ENCODE results near the gene MGAT5. TPM values are rescaled to one million over a fixed set of nuclear protein-coding genes. Genes with fewer than 3 reads are reported as not detected.
"Not testable (repeated sequence)": the region's sequence is repeated elsewhere in the genome, so short reads cannot be mapped to it uniquely, and the experiment has no call there.

Gene MGAT5
- polyA plus RNA-seq, 4 donors: 51.2 to 57.2 (median 53.7) TPM

DNA sequence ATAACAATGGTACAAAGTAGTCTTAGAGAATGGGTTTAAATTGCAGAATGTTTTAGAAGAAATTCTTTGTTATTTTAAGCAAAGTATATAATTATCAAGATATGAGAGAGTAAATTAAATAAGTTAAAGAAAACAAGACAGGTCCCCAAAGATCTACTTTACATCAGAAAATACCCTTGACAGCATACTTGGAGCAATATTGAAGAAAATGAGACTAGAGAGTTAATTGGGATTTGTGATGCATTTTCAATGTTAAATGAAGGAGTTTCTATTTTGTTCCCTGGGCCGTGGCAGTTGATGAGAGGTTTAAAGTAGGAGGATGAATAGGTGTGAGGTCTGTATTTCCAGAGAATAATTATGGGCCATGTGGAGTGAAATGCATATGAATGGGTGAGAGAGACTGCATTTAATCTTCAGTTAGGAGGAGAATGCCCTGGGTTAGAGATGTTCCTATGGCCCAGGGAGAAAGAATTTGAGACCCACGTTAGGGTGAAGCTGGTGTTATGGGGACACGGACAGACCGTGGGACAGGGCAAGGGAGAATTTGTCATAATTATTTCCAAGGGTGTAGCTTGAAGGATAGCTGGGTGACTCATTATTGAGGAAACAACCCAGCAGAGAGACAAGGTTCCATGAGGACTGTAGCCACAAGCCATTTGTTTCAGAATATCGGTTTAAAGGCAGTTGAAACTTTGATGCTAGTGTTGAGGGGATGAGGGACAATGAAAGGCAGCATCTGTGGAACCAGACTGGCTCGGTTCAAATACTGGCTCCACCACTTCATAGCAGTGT is 22.7 kb downstream of the MGAT5 start:
- DNase-seq (ENCODE audit: low read depth in 4 of 4, low spot score in 3 of 4): no peak

DNA sequence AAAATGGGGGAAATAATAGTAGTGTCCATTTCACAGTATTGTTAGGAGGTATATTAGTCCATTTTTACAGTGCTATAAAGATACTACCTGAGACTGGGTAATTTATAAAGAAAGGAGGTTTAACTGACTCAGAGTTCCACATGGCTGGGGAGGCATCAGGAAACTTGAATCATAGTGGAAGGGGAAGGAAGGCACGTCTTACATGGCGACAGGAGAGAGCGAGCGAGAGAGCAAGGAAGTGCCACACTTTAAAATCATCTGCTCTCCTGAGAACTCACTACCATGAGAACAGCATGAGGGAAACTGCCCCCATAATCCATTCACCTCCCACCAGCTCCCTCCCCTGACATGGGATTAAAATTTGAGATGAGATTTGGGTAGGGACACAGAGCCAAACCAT is 23.4 kb downstream of the MGAT5 start:
- no peak for DNase-seq (ENCODE audit: low read depth in 4 of 4, low spot score in 3 of 4)

DNA sequence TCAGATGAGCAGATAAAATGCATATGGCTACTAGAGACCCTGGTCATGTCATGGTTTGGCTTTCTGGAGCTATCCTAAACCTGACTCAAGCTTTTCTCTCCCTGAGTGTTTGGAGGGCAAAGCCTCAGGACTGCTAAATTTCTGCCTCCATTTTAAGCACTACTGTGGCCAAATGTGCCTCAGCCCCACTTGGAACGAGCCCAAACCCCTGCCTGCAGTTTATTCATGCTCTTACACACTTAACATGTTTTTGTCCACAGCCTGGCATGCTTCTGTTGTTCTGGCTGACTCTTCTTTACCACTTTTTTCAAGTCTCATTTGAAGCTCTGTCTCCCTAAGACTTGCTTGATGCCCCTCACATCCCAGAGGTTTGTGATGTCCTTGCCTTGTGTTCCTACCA is 24.7 kb downstream of the MGAT5 start:
- no peak for DNase-seq (ENCODE audit: low read depth in 4 of 4, low spot score in 3 of 4)

DNA sequence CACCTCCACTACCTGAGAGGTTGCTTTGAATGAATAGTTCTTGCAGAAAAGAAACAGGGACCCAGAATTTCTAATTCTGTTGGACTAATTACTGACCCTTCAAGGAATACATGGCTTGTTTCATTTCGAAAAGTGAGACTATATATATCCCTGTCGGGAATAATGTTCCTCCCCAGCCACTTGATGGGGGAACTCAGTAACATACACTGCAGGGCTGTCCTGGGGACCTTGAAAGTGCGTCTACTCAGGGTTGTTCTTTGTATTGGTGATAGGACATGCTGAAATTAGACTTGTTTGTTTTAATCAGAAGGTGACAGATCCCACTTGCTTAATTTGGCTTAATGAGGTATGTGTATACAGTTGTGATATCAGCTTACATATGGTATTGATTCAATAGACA is 25.5 kb downstream of the MGAT5 start:
- DNase-seq (ENCODE audit: low read depth in 4 of 4, low spot score in 3 of 4): no peak

DNA sequence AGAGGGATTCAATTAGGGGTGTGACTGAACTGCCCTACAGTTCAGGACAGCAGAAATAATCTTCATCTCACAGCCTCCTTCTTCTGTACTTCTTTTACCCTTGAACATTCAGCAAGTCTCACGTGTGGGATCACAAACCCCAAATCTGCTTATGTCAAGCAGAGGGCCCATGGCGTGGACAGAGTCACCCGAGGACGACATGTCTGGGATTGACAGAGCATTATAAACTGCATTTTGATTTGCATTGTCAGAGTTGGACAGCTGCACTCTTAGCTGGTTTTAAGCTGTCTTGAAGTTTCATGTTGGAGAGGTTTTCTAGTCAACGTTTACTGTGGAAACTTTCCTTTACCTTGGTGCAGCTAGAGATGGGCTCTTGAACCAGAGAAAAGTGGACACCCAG is 26.4 kb downstream of the MGAT5 start:
- DNase-seq (ENCODE audit: low read depth in 4 of 4, low spot score in 3 of 4): no peak

DNA sequence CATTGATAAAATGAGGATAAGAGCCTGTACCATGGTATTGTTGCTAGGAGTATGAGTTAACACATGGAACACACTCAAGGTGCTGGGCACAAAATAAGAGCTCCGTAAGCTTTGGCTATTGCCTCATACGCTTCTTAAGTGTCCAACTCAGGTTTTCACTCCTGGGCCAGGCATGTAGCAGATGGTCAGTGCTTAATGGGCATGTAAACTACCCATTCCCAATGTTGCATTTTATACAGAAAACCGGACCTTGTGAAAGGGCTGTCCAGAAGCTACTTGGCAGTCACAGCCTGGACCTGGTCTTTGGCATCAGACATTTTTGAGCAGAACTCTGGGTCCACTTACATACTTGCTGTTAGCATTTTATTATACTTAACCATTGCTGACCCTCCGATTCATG is 26.9 kb downstream of the MGAT5 start:
- no peak for DNase-seq (ENCODE audit: low read depth in 4 of 4, low spot score in 3 of 4)

DNA sequence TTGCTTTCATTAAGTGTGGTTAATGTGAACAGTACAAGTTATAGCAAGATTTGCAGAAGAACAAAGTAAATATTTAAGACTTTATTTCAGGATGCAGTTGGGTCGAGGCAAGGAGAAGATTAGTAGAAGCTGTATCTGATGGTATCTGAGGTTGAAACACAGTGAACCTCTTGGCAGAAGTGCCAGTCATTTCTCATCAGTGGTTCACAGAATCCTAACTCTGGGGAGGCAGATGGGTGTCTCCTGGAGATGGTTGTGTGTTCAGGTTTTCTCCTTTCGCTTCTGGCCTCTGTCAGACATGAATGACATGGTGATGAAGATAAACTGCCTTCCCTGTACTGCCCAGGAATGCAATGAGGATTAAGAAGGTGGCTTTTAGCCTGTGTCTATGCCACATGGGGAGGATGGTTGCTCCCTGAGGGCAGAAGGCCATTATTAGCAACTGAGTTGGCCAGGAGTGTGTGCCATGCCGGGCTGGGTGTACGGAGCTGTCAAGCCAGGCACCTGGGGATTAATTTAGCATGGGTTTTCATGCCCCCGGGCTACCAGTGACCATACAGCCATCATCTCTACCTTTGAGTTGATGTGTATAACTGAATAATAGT is 28.0 kb downstream of the MGAT5 start:
- no peak for DNase-seq (ENCODE audit: low read depth in 4 of 4, low spot score in 3 of 4)

DNA sequence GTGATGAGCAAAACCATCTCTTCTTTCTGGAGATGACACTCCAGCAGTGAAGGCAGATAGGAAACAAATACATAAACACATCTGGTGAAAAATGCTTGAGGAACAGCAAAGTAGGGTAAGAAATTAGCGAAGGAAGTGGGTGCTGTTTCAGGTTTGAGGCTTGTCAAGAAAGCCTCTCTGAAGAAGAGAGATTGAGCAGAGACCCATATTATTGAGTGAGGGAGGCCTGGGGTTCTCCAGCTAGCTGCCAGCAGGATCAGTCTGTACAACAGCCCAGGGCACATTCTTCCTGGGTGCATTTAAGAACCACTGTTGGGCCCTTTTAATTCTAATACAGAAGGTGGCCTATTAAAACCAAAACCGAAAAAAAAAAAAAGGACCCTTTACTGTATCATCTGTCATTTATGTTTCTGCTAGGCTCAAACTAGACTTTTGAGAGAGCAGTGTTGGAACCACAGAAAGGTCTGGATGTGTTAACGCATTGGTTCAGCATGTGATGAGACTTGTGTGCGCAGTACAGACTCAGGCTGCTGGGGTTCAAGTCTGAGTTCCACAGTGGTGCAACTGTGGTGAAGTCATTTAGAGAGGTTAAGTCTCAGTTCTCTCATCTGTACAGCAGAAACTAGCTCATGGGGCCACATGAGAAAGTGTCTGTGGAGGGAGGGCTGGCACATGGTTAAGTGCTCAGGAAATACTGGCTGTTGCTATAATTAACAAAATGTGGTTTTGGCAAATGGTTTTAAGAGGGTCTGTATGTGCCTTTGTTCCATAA is 28.9 kb downstream of the MGAT5 start:
- DNase-seq (ENCODE audit: low read depth in 4 of 4, low spot score in 3 of 4): no peak

DNA sequence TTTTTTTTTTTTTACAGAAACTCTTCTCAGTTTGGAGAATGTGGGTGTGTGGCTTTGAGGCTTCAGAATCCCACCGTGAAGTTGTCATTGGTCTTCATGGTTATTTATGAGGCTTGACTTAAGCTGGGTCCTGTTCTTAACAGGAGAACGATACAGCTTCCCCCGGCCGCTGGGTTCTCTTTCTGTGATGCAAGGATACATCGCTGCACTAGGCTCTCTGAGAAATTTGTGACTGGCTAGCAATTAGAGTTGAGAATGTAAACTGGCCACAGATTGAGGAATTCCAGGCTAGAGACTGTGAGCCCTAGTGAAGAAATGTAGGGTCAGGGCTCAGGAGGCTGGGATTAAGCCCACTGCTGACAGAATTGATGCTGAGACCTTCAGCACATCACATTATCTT is 29.8 kb downstream of the MGAT5 start:
- DNase-seq (ENCODE audit: low read depth in 4 of 4, low spot score in 3 of 4): no peak

DNA sequence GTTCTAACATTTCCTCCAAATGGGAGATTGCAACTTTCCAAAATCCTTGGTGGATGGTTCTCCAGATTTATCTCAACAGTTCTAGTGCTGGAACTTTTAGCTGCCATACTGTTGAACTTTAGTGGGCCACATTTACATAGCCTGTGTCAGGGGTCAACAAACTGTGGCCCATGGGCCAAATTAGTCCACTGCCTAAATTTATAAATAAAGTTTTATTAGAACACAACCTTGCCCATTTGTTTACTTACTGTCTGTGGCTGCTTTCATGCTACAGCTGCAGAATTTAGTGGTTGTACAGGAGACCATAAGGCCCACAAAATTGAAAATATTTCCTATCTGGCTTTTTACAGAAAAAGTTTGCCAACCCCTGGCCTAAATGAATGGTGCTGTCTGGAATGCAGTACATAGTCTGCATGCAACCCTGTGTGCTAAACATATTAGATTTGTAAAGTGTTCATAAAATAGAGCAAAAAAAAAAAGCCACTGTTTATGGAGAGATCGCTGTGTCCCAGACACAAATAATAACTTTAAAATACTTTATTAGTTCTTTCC is 30.3 kb downstream of the MGAT5 start:
- DNase-seq (ENCODE audit: low read depth in 4 of 4, low spot score in 3 of 4): no peak

DNA sequence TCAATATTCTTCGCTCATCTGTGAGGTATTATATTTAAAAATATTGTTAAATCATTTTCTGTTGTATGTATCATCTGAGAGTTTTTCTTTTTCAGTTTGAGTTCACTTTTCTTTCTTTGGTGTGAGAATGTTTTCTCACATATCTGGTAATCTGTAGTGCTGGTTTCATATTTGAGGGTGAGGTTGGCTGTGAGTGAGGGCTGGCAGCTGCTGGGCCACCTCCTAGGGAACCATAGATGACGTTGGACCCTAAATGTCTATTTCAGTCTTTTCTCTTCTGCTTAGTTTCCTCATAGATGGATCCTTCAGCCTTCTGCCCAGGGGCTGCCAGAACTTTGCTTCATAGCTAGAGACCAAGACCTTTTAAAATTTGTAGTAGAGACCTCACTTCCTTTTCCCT is 33.5 kb downstream of the MGAT5 start:
- DNase-seq (ENCODE audit: low read depth in 4 of 4, low spot score in 3 of 4): no peak

DNA sequence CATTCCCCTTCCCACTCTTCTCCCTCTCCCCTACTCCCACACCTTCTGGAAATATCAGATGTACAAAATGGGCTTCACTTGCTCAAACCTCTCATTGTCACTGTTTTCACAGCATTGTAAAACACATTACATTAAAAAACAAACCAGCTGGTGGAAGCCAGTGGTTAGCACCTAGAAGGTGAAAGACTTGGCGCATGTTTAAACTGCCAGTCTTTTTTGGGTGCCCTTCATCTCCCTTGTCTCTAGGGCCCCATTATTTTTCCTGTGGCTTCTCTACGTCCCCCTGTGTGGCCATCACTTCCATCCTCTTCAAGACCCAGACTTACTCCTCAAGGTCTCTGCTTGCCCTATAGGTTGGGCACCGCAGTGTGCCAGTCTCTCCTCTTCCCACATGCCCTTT is 34.9 kb downstream of the MGAT5 start:
- DNase-seq (ENCODE audit: low read depth in 4 of 4, low spot score in 3 of 4): no peak

DNA sequence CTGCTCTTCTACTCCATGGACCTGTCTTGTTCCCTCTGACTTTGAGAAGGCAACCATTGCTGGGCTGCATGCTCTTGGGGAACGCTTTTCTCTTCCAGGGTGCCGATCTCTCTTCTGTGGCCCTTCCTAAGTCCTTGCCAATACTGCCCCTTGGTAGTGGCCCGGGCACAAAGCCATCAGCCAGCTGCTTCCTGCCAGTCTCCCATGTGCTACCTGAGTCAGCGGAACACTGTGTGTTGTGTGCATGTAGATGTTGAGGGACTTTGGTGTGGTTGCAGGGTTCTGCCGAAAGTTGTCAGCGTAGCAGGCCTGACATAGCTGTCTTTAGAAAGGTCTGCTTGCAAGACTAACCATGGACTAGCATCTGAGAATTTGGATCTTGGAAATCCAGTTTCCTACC is 35.4 kb downstream of the MGAT5 start:
- DNase-seq (ENCODE audit: low read depth in 4 of 4, low spot score in 3 of 4): no peak

DNA sequence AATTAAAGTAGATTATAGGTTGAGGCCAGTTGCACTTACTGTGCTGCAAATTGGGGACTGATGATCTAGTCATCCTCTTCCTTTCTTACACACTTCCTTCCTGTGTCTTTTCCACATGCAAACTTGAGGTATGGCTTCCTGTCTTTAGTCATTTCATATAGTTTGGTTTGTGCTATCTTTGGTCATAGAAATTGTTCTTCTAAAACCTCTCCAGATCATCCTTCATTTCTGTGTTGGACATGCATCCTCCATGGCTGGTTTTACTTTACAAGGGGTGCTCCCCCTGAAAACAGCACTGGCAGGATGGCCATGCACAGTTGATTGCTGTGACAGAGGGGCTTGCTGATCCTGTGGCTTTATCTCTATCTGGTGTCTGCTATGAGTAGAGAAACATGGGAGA is 36.5 kb downstream of the MGAT5 start:
- DNase-seq (ENCODE audit: low read depth in 4 of 4, low spot score in 3 of 4): no peak

DNA sequence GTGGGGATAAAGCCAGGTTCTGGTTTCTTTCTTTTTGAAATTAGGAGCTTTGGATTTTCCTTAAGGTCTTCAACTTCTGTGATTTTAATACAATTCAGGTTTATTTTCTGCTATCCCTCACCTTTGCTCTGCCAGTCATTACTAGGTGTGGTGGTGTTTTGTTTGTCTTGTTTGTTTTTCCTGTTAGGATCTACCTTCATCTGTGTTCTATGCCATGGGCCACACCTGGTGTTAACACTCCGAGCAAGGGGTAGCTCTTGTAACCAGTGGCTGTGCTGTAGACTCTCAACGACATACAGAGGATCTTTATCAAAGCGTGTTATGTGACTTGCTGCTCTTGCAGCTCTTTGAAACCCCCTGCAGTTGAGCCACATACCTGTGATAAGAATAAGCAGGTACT is 38.6 kb downstream of the MGAT5 start:
- DNase-seq (ENCODE audit: low read depth in 4 of 4, low spot score in 3 of 4): no peak

DNA sequence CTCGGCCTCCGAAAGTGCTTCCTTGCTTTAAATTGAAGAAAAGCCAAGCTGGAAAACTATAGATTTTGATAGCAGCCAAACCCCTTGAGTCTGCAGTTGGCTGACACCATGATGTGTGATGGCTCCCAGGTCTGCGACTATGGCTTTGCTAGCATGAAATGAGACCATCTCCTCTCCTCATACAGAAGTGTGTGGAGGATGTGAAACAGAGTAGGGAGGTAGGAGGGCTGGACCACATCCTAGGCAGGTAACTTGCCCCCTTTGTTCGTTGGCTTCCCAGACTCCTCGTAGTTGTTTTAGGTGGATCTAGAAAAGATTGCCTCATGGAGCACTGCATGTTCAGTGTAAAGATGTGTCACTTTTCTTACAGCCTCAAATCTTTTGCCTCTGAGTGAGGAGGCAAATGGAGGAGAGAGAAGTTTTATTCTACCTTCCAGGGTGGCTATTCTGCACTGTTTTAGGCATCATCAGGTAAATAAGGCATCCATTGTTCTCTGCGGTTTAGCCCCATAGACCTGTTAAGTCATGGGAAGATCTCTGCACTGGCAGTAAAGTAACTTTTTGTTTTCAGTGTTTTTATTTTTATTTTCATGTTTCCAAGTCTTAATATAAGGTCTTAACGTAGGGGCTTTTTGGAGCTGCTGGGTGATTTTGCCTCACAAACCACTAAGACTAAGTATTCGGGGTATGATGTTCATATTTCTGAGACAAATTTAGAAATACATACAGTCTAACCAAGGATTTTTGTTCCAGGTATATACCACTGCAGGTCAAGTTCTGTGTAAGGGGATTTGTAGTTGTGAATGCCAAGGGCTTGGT is 40.1 kb downstream of the MGAT5 start:
- DNase-seq (ENCODE audit: low read depth in 4 of 4, low spot score in 3 of 4): no peak

DNA sequence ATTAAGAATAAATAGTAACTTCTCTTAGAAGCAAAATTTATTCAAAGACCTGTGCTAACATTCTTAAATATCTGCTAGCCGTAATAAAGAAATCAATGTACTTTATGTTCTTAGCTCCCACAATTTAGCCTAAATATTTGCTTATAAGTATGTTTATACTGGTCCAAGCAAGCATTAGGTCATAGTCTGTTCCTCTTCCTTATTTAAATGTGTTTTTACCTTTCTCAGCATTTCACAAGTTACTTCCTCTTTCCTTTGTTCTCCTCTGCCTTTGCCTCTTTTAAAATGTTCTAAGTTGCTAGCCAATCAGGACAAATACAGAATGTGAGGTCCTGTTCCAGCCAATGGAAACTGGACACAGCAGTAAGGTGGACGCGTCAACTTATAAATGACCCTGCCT is 40.7 kb downstream of the MGAT5 start:
- not testable (repeated sequence) for DNase-seq (ENCODE audit: low read depth in 4 of 4, low spot score in 3 of 4)

DNA sequence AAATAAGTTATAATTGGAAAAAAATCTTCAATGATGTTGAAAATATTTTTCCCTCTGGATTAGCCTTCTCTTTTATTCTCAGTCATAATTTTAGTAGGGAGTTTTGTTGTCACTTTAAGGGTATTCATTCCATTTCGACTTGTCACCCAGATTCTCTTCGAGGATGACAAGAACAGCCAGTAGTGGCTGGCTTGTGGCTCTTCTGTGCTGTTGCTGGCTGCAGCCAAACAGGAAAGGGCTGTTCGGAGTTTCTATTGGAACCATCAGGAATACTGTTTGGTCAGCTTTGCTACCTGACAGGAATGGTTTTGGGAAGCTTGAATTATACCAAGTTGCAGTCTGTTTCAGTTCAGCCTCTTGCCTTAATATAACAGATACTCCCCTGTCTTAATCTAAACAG is 41.6 kb downstream of the MGAT5 start:
- DNase-seq (ENCODE audit: low read depth in 4 of 4, low spot score in 3 of 4): no peak

DNA sequence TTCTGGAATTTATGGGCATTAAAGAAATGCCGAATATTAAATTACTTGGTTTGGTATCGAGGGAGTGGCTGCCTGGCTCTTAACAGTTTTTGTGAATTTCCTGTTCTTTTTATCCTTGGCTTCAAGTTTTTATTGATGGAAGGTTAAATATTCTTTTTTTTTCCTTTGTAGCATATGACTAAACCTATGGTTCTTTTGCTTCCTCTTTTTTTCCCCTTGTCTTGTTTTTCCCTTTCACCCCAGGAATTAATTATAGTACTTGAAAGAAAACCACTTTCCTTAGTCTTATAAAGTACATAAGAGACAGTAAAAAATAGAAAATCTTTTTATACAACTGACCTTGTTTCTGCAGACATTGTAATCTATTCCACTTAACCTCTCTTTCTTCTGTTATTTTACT is 42.4 kb downstream of the MGAT5 start:
- DNase-seq (ENCODE audit: low read depth in 4 of 4, low spot score in 3 of 4): no peak

DNA sequence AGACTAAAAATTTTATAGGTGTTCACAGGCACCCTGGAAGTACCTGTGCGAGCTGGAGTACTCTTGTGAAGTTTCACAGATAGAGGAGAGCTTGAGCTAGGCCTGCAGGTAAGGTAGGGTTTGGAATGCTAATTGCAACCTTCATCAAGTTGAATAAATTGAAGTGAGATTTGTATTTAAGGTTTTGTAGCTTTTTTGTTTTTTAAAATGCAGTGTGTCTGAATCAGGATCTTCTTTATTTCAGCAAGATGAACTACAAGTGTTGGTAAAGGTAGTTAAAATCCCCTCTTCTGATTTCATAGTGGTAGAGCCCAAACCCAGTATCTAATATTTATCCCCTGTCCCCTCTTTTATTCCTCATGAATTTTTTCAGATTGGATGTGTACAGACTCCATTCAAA is 45.5 kb downstream of the MGAT5 start:
- no peak for DNase-seq (ENCODE audit: low read depth in 4 of 4, low spot score in 3 of 4)

DNA sequence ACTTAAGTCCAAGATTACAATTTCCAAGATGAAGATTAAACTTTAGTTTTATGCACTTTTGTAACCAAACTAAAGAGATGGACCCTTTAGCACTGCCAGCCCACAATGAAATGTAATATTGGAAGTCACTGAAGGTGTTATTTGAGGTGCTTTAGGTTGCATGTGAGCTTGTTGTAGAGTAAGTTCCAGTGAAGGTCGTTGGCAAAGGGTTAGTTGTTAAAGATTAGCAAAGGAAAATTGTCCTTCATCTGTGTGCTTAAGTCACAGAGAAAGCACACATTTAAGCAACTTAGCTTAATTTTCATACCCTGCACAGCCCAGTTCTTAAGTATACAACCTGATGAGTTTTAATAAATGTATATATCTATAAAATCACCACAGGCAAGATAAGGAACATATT is 46.7 kb downstream of the MGAT5 start:
- DNase-seq (ENCODE audit: low read depth in 4 of 4, low spot score in 3 of 4): no peak
